ENCODE data around the gene CAV1. TPM values are rescaled to one million over a fixed set of nuclear protein-coding genes. Genes with fewer than 3 reads are reported as not detected.
A peak's percentile ranks its signal among the peaks of the same experiment; 100 is the strongest.

The CAV1 gene
- polyA plus RNA-seq, 4 donors, result 3.1 to 57.3 (median 25.6) TPM

DNA sequence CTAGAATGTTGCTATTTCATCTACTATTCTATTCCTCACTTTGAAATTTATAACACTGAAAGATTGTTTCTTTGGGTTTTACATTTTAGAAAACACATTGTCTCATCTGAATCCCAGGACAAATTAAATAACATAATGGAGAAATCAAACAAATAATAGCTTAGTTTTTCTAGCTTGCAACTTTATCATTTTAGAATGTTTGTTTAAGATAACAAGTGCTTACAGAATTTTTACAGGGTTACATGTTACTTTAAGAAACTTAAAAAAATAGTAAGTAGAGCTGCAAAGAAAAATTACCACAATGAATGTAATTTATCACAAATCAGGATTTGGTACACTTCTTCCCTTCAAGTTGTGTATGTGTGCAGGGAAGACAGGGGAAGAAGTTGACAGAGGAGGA is 14.0 kb upstream of the CAV1 start:
- Histone ChIP-seq H3K4me1 (ENCODE audit: control insufficient read depth in 3 of 3, insufficient read depth in 2 of 3, low read depth in 1 of 3, low read length in 2 of 3) (peaks cover 0 to 2% (median 0%) of the 10 kb centered on the region in 3 donors), H3K4me3 (ENCODE audit: low read depth in 1 of 3, low read length in 3 of 3) (no peak overlapping the region), H3K36me3 (ENCODE audit: control insufficient read depth in 3 of 3, insufficient read depth in 2 of 3, low read depth in 1 of 3, low read length in 3 of 3) (no peaks in the 10 kb centered on the region), H3K27me3 (ENCODE audit: control insufficient read depth in 3 of 3, insufficient read depth in 3 of 3, low read length in 3 of 3) (no peaks in the 10 kb centered on the region), H3K9me3 (ENCODE audit: control insufficient read depth in 2 of 2, insufficient read depth in 1 of 2, low read depth in 1 of 2, low read length in 1 of 2) (no peaks in the 10 kb centered on the region), H3K27ac (ENCODE audit: low read depth in 1 of 3, low read length in 2 of 3) (no peak overlapping the region)
- FAIRE-seq (peak; percentile 61), DNase-seq (no peak)

DNA sequence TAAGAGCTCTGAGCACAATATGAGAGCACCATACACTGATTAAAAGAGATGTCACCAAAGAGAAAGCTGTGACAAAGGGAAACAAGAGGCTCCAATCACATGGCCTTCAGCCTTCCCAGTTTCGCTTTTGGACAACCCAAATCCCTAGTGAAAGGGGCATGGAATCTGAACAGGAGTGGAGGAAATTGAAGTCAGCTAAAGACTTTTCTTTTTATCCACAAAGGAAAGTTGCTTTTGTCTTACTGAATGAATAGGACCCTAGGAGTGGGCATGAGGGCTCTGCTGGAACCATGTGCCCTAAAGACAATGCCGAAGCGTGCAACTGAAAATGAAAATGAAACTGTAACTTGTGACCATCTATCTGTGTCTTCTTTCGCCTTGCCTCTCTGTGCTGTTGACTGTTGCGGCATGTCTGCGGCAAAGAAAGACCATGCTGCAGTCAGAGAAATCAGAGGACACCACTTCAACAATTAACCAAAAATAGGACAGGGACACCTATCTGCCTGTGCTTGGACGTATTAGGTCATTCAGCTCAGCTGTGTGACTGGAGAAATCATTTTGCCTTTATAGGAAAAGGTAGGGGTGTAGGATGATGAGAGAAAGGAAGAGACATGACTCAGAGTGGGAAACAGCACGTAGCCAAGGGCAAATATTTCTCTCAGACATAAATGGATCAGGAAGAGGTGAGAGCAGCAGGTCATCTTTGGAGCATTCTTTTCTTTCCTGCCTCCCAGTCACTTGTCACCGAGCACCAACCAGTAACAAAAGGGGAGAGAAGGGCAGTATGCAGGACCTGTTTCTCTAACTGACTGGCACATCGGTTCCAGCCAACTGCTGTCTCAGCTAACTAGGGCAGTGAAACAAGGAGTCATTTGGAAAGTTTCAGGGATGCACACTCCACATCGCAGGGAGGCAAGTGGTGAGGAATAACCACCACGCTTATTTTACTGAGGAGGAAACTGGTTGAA is 13.0 kb upstream of the CAV1 start:
- H3K9me3 ChIP-seq (ENCODE audit: control insufficient read depth in 2 of 2, insufficient read depth in 1 of 2, low read depth in 1 of 2, low read length in 1 of 2), result no peaks in the 10 kb centered on the region
- 16 to 39% (median 16%) methylated on average over 12 of the region's 12 CpGs for WGBS, 3 donors
- peak overlapping the region in 2 of 3 donors; percentile 12 to 68 for H3K4me3 ChIP-seq (ENCODE audit: low read depth in 1 of 3, low read length in 3 of 3)
- H3K4me1 ChIP-seq (ENCODE audit: control insufficient read depth in 3 of 3, insufficient read depth in 2 of 3, low read depth in 1 of 3, low read length in 2 of 3), result peaks cover 0 to 2% (median 0%) of the 10 kb centered on the region in 3 donors
- peak in 1 of 2 donors; percentile 73 for DNase-seq
- peak overlapping the region; percentile 6 to 85 (median 37) for H3K27ac ChIP-seq (ENCODE audit: low read depth in 1 of 3, low read length in 2 of 3)
- no peaks in the 10 kb centered on the region for H3K27me3 ChIP-seq (ENCODE audit: control insufficient read depth in 3 of 3, insufficient read depth in 3 of 3, low read length in 3 of 3)
- no peak for FAIRE-seq
- H3K36me3 ChIP-seq (ENCODE audit: control insufficient read depth in 3 of 3, insufficient read depth in 2 of 3, low read depth in 1 of 3, low read length in 3 of 3), result no peaks in the 10 kb centered on the region

DNA sequence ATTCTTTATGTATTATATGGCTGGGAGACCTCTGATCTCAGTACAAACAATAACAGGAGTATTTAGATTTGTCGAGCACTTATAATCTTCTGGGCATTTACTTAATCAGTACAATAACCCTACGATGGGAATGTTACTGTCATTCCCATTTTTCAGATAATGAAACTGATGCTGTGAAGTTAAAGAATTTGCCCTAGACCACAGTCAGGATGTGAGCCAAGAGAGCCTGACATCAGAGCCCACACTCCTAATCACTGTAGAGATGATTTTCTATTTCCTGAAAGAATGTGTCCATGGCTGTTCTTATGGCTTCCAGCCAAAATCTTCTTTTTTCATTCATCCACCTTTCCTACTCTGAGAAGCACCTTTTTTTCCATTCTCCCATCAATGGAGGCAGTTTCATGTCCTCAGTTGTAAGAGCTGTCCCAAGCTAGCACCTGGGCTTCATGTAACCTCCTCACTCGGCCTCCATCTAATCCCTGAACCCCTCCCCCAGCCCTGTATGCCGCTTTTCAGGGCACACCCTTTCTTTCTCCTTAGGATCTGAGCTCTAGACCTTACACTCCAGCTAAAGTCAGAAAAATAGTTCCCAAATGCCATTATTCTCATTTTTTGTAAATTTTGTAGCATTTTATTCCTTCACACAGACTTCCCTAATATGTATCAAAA is 12.2 kb upstream of the CAV1 start:
- H3K4me1 ChIP-seq (ENCODE audit: control insufficient read depth in 3 of 3, insufficient read depth in 2 of 3, low read depth in 1 of 3, low read length in 2 of 3), result peaks cover 0 to 2% (median 0%) of the 10 kb centered on the region in 3 donors
- no peaks in the 10 kb centered on the region for H3K9me3 ChIP-seq (ENCODE audit: control insufficient read depth in 2 of 2, insufficient read depth in 1 of 2, low read depth in 1 of 2, low read length in 1 of 2)
- peak overlapping the region in 1 of 3 donors; percentile 85 for H3K27ac ChIP-seq (ENCODE audit: low read depth in 1 of 3, low read length in 2 of 3)
- 30 to 64% (median 43%) methylated on average over 4 of the region's 4 CpGs for WGBS, 3 donors
- H3K36me3 ChIP-seq (ENCODE audit: control insufficient read depth in 3 of 3, insufficient read depth in 2 of 3, low read depth in 1 of 3, low read length in 3 of 3), result no peaks in the 10 kb centered on the region
- DNase-seq (no peak), FAIRE-seq (no peak)
- no peak overlapping the region for H3K4me3 ChIP-seq (ENCODE audit: low read depth in 1 of 3, low read length in 3 of 3)
- no peaks in the 10 kb centered on the region for H3K27me3 ChIP-seq (ENCODE audit: control insufficient read depth in 3 of 3, insufficient read depth in 3 of 3, low read length in 3 of 3)

DNA sequence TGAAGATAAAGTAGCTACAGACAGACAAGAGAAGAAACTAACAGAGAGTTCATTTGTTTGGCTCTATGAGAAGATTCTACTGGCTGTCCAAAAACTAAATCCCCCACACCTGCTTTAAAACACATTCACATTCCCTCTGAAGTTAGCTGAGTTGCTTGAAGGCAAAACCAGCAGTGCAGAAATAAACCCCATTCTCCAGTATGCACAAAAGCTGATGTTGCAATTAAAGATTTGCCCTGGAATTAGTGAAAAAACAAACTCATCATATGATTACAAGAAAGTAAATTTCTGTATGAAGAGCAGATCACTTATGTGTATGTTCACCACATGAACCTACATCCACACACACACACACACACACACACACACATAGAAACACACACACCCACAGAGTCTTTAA is 9.3 kb upstream of the CAV1 start:
- H3K36me3 ChIP-seq (ENCODE audit: control insufficient read depth in 3 of 3, insufficient read depth in 2 of 3, low read depth in 1 of 3, low read length in 3 of 3), result no peaks in the 10 kb centered on the region
- H3K4me1 ChIP-seq (ENCODE audit: control insufficient read depth in 3 of 3, insufficient read depth in 2 of 3, low read depth in 1 of 3, low read length in 2 of 3), result peaks cover 0 to 2% (median 0%) of the 10 kb centered on the region in 3 donors
- H3K4me3 ChIP-seq (ENCODE audit: low read depth in 1 of 3, low read length in 3 of 3), result no peak overlapping the region
- FAIRE-seq (no peak), DNase-seq (no peak)
- peaks cover 0 to 3% (median 0%) of the 10 kb centered on the region in 3 donors for H3K27me3 ChIP-seq (ENCODE audit: control insufficient read depth in 3 of 3, insufficient read depth in 3 of 3, low read length in 3 of 3)
- H3K27ac ChIP-seq (ENCODE audit: low read depth in 1 of 3, low read length in 2 of 3), result no peak overlapping the region
- no peaks in the 10 kb centered on the region for H3K9me3 ChIP-seq (ENCODE audit: control insufficient read depth in 2 of 2, insufficient read depth in 1 of 2, low read depth in 1 of 2, low read length in 1 of 2)

DNA sequence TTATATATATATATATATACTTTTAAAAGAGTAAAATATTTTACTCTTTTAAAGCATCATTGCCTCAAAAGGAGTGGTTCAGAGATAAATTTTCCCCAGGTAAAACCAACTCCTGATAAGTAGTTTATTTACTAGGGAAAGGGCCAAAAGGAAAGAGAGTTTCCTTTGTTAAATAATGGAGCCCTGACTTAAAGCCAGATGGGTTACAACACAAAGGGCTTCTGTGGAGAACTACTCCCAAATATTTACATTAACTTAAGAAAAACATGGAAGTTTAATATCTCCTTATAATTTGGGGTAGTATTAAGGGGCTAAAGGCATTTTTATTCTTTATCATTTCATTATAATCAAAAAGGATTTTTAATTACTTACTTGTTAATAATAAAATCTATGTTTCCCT is 8.5 kb upstream of the CAV1 start:
- FAIRE-seq (no peak), DNase-seq (no peak)
- Histone ChIP-seq H3K4me1 (ENCODE audit: control insufficient read depth in 3 of 3, insufficient read depth in 2 of 3, low read depth in 1 of 3, low read length in 2 of 3) (peaks cover 0 to under 1% (median 0%) of the 10 kb centered on the region in 3 donors), H3K4me3 (ENCODE audit: low read depth in 1 of 3, low read length in 3 of 3) (no peak overlapping the region), H3K27me3 (ENCODE audit: control insufficient read depth in 3 of 3, insufficient read depth in 3 of 3, low read length in 3 of 3) (peaks cover 0 to 3% (median 0%) of the 10 kb centered on the region in 3 donors), H3K27ac (ENCODE audit: low read depth in 1 of 3, low read length in 2 of 3) (no peak overlapping the region), H3K9me3 (ENCODE audit: control insufficient read depth in 2 of 2, insufficient read depth in 1 of 2, low read depth in 1 of 2, low read length in 1 of 2) (no peaks in the 10 kb centered on the region), H3K36me3 (ENCODE audit: control insufficient read depth in 3 of 3, insufficient read depth in 2 of 3, low read depth in 1 of 3, low read length in 3 of 3) (no peaks in the 10 kb centered on the region)

DNA sequence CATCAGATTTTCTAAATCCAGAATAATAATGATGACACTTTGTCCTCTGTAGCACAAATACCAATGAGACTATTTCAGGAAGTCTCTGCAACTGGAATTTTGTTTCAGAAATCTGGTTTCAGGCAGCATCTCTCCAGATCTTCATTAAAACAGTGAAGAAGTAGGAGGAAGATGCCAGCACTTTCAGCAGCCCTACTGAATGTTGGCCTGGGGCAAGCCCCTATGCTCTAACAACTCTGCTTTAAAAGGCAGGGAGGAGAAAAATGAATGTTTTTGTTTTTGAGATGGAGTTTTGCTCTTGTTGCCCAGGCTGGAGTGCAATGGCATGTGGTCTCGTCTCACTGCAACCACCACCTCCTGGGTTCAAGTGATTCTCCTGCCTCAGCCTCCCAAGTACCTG is 7.2 kb upstream of the CAV1 start:
- Histone ChIP-seq H3K4me1 (ENCODE audit: control insufficient read depth in 3 of 3, insufficient read depth in 2 of 3, low read depth in 1 of 3, low read length in 2 of 3) (no peaks in the 10 kb centered on the region), H3K27me3 (ENCODE audit: control insufficient read depth in 3 of 3, insufficient read depth in 3 of 3, low read length in 3 of 3) (peaks cover 0 to 3% (median 0%) of the 10 kb centered on the region in 3 donors), H3K27ac (ENCODE audit: low read depth in 1 of 3, low read length in 2 of 3) (no peak overlapping the region), H3K9me3 (ENCODE audit: control insufficient read depth in 2 of 2, insufficient read depth in 1 of 2, low read depth in 1 of 2, low read length in 1 of 2) (no peaks in the 10 kb centered on the region), H3K4me3 (ENCODE audit: low read depth in 1 of 3, low read length in 3 of 3) (no peak overlapping the region), H3K36me3 (ENCODE audit: control insufficient read depth in 3 of 3, insufficient read depth in 2 of 3, low read depth in 1 of 3, low read length in 3 of 3) (no peaks in the 10 kb centered on the region)
- 80 to 100% (median 90%) methylated on average over 1 of the region's 1 CpG for WGBS, 3 donors
- DNase-seq, result no peak
- no peak for FAIRE-seq

DNA sequence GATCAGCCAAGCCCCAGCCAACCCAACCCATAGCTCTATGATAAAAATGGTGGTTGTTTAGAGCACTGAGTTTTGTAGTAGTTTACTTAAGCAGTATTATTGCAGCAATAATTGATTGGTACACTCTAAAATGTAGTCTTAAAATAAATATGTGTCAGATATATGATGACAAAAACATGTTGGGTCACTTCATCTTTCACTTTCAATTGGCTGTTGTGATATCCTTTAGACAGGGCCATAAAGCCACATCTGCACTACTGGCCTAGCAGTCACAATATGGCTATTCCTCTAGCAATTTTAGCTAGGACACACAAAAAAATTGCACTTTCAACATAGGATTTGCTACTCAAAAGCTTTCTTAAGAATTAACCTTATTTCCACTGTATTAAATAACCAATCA is 5.9 kb upstream of the CAV1 start:
- H3K27ac ChIP-seq (ENCODE audit: low read depth in 1 of 3, low read length in 2 of 3), result no peak overlapping the region
- no peaks in the 10 kb centered on the region for H3K4me1 ChIP-seq (ENCODE audit: control insufficient read depth in 3 of 3, insufficient read depth in 2 of 3, low read depth in 1 of 3, low read length in 2 of 3)
- H3K36me3 ChIP-seq (ENCODE audit: control insufficient read depth in 3 of 3, insufficient read depth in 2 of 3, low read depth in 1 of 3, low read length in 3 of 3), result no peaks in the 10 kb centered on the region
- no peak overlapping the region for H3K4me3 ChIP-seq (ENCODE audit: low read depth in 1 of 3, low read length in 3 of 3)
- no peaks in the 10 kb centered on the region for H3K9me3 ChIP-seq (ENCODE audit: control insufficient read depth in 2 of 2, insufficient read depth in 1 of 2, low read depth in 1 of 2, low read length in 1 of 2)
- FAIRE-seq (no peak), DNase-seq (no peak)
- peaks cover 0 to 3% (median 0%) of the 10 kb centered on the region in 3 donors for H3K27me3 ChIP-seq (ENCODE audit: control insufficient read depth in 3 of 3, insufficient read depth in 3 of 3, low read length in 3 of 3)

DNA sequence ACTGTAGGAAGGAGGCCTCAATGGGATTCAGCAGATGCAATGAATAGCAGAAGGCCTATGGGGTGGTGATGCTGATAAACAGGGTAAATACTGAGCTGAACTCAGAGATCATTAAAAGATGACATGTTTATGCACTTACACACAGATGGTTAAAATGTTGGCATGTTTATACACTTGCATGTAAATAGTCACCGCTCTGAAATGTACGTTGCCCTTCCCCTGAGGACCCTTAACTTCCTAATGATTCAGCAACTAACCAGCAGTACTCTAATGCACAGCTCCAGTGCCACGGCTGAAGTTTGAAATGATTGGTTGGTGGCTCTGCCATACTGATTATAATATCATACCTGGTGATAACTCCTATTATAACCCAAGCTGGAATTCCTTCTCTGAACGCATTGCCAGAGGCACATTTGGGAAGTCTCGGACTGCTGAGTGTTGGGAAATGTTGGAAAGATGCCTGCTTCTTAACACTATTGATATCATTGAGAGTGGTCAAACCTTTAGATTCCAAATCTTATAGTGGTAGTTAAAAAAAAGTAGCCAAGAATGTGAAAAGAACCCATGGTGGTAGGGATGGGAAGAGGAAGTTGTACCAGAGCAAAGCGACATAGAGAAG is 3.7 kb upstream of the CAV1 start:
- Histone ChIP-seq H3K27me3 (ENCODE audit: control insufficient read depth in 3 of 3, insufficient read depth in 3 of 3, low read length in 3 of 3) (peaks cover 0 to 16% (median 3%) of the 10 kb centered on the region in 3 donors), H3K36me3 (ENCODE audit: control insufficient read depth in 3 of 3, insufficient read depth in 2 of 3, low read depth in 1 of 3, low read length in 3 of 3) (no peaks in the 10 kb centered on the region), H3K9me3 (ENCODE audit: control insufficient read depth in 2 of 2, insufficient read depth in 1 of 2, low read depth in 1 of 2, low read length in 1 of 2) (no peaks in the 10 kb centered on the region), H3K27ac (ENCODE audit: low read depth in 1 of 3, low read length in 2 of 3) (no peak overlapping the region), H3K4me3 (ENCODE audit: low read depth in 1 of 3, low read length in 3 of 3) (no peak overlapping the region), H3K4me1 (ENCODE audit: control insufficient read depth in 3 of 3, insufficient read depth in 2 of 3, low read depth in 1 of 3, low read length in 2 of 3) (peaks cover 2 to 10% (median 3%) of the 10 kb centered on the region in 3 donors)
- 87 to 92% (median 89%) methylated on average over 6 of the region's 6 CpGs for WGBS, 3 donors
- FAIRE-seq, result no peak
- no peak for DNase-seq
